ENCODE data around the gene FAT4.

The FAT4 gene, protein sequence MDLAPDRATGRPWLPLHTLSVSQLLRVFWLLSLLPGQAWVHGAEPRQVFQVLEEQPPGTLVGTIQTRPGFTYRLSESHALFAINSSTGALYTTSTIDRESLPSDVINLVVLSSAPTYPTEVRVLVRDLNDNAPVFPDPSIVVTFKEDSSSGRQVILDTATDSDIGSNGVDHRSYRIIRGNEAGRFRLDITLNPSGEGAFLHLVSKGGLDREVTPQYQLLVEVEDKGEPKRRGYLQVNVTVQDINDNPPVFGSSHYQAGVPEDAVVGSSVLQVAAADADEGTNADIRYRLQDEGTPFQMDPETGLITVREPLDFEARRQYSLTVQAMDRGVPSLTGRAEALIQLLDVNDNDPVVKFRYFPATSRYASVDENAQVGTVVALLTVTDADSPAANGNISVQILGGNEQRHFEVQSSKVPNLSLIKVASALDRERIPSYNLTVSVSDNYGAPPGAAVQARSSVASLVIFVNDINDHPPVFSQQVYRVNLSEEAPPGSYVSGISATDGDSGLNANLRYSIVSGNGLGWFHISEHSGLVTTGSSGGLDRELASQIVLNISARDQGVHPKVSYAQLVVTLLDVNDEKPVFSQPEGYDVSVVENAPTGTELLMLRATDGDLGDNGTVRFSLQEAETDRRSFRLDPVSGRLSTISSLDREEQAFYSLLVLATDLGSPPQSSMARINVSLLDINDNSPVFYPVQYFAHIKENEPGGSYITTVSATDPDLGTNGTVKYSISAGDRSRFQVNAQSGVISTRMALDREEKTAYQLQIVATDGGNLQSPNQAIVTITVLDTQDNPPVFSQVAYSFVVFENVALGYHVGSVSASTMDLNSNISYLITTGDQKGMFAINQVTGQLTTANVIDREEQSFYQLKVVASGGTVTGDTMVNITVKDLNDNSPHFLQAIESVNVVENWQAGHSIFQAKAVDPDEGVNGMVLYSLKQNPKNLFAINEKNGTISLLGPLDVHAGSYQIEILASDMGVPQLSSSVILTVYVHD (N-terminal part only)

DNA sequence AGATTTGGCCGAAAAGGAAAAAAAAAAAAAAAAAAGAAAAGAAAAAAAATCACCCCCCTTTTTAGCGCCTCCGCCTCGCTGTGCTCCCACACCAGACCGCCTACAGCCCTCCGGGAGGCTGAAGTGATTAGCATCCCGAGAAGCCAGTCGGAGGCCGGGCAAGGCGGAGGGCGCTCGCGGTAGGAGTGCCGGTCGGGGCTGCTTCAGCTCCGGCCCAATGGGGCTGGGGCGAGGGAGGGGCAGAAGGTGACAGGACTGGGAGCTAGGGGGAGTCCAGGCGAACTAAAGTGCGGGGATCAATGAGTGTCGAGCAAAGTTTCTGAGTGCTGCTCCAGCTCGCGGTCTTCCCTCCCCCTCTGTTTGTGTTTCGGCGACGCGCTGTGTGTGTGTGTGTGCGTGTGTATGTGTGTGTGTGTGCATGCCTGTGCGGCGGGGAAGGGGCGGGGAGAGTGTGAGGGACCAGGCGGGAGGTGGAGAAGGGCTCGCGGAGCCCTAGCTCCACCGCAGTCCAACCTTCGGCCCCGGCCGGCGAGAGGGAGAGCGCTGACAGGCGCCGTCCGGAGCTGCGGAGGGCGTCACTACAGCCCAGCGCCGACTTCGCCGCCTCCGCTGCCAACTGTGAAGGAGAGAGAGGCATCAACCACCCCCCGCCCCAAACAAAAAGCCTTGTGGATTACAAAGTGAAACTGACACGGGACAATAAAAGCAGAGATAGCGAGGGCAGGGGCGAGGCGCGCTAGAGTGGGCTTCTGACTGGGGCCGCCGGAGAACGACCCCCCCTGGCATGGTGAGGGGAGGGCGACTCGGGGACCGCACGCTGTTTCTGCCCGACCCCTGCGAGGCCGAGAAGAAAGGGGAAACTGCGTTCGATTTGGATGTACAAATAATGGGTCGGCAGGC, at the start of gene FAT4:
Gene FAT4 (plus strand): TSS at position 280 of the 900 bp plus-strand sequence. CDS start 1,457 bp downstream, outside the sequence.
- H3K9me3 ChIP-seq (ENCODE audit: control insufficient read depth, low read length): no peaks in the 10 kb centered on the region
- peaks cover 9% of the 10 kb centered on the region for H3K79me2 ChIP-seq
- peak within 1 kb of the TSS; percentile 17 for H3K9ac ChIP-seq
- TF ChIP-seq, protein P1, sequence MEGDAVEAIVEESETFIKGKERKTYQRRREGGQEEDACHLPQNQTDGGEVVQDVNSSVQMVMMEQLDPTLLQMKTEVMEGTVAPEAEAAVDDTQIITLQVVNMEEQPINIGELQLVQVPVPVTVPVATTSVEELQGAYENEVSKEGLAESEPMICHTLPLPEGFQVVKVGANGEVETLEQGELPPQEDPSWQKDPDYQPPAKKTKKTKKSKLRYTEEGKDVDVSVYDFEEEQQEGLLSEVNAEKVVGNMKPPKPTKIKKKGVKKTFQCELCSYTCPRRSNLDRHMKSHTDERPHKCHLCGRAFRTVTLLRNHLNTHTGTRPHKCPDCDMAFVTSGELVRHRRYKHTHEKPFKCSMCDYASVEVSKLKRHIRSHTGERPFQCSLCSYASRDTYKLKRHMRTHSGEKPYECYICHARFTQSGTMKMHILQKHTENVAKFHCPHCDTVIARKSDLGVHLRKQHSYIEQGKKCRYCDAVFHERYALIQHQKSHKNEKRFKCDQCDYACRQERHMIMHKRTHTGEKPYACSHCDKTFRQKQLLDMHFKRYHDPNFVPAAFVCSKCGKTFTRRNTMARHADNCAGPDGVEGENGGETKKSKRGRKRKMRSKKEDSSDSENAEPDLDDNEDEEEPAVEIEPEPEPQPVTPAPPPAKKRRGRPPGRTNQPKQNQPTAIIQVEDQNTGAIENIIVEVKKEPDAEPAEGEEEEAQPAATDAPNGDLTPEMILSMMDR (IDR thresholded peaks at IDR 0.05): peak; percentile 25
- peak within 1 kb of the TSS; percentile 95 for H3K4me2 ChIP-seq (ENCODE audit: low read length)
- no peaks in the 10 kb centered on the region for H3K36me3 ChIP-seq (ENCODE audit: control insufficient read depth, insufficient read depth, low read length)
- peaks cover 17% of the 10 kb centered on the region for H3K4me1 ChIP-seq
- H3K27ac ChIP-seq: peak within 1 kb of the TSS; percentile 78
- H2AFZ ChIP-seq: peak within 1 kb of the TSS; percentile 87
- H3K4me3 ChIP-seq (ENCODE audit: low read depth, low read length): peak within 1 kb of the TSS; percentile 84
- H3K27me3 ChIP-seq (ENCODE audit: control insufficient read depth, insufficient read depth, low read length): no peaks in the 10 kb centered on the region

DNA sequence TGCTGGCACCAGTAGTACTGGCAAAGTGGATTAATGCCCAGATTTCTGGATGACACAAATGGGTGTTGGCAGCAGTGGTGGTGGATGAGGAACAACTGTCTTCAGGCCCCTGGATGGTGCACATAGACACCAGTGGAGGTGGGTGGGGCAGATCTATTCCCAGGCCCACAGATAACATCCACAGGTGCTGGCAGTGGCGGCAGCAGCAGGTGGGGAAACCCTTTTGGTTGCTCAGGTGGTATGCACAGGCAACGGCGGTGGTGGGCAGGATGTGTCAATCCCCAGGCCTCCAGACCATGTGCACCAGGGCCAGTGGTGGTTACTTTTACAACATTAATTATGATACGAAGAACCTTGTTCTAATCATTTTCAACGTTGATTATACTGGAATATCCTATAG, 48.9 kb upstream of the FAT4 start:
- no peak overlapping the region for H3K9ac ChIP-seq
- H3K27me3 ChIP-seq (ENCODE audit: control insufficient read depth, insufficient read depth, low read length): no peaks in the 10 kb centered on the region
- H3K4me2 ChIP-seq (ENCODE audit: low read length): no peak overlapping the region
- no peaks in the 10 kb centered on the region for H3K36me3 ChIP-seq (ENCODE audit: control insufficient read depth, insufficient read depth, low read length)
- no peak overlapping the region for H3K27ac ChIP-seq
- no peak overlapping the region for H3K4me3 ChIP-seq (ENCODE audit: low read depth, low read length)
- no peak overlapping the region for H2AFZ ChIP-seq
- no peaks in the 10 kb centered on the region for H3K79me2 ChIP-seq
- no peaks in the 10 kb centered on the region for H3K4me1 ChIP-seq
- TF ChIP-seq, protein P1 (IDR thresholded peaks at IDR 0.05): no peak
- no peaks in the 10 kb centered on the region for H3K9me3 ChIP-seq (ENCODE audit: control insufficient read depth, low read length)

DNA sequence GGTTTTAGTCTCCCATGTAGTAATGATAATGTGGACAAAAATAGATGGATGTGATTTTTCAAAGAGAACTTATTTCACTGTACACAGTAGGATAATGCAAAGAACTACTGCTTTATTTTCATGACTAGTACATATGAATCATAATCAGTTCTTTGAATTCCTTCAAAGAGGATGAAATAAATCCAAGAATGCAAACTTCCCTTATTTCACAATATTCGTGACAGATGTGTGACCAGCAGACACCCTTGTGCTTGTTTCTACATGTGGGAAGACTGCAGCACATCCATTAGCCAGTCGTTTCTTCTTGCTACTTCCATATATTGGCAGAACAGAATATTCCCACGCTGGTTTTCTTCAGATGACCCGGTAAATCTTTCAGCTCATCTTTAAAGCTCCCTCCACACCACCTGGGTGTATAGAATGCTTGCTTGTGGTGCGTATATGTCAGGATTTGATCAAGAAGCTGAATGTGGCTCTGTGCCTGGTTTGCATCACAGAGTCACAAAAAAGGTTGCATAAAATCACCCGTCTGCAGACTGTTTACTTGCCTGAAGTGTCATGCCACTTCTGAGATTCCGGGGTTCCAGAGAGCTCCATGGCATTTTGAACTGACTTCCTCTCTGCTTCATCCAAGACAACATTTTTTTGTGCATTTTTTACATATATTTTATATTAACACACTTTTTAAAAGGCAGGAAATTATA, 47.7 kb upstream of the FAT4 start:
- H3K27me3 ChIP-seq (ENCODE audit: control insufficient read depth, insufficient read depth, low read length): no peaks in the 10 kb centered on the region
- TF ChIP-seq, protein P1 (IDR thresholded peaks at IDR 0.05): no peak
- no peaks in the 10 kb centered on the region for H3K36me3 ChIP-seq (ENCODE audit: control insufficient read depth, insufficient read depth, low read length)
- H3K9me3 ChIP-seq (ENCODE audit: control insufficient read depth, low read length): no peaks in the 10 kb centered on the region
- H3K27ac ChIP-seq: no peak overlapping the region
- no peaks in the 10 kb centered on the region for H3K79me2 ChIP-seq
- H3K4me3 ChIP-seq (ENCODE audit: low read depth, low read length): no peak overlapping the region
- no peak overlapping the region for H3K4me2 ChIP-seq (ENCODE audit: low read length)
- H3K4me1 ChIP-seq: no peaks in the 10 kb centered on the region
- H3K9ac ChIP-seq: no peak overlapping the region
- H2AFZ ChIP-seq: no peak overlapping the region

DNA sequence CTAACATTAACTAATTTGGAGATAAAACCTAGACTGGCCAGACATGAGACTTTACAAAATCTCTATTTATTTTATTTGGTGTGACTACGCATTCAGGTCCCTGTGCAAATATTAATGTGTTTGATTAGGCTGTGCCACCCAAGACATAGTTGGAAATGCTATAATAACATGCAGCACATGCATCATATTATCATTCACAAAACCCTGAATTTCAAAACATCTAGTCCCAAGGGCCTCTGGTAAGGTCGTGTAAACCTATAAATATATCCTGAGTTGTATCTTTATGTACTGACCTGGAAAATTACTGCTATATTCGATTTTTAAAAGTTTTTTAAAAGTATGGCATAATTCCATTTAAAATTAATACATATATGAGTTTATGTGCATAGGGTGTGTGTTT, 47.1 kb upstream of the FAT4 start:
- no peak overlapping the region for H3K4me2 ChIP-seq (ENCODE audit: low read length)
- TF ChIP-seq, protein P1 (IDR thresholded peaks at IDR 0.05): no peak
- H2AFZ ChIP-seq: no peak overlapping the region
- no peak overlapping the region for H3K27ac ChIP-seq
- H3K4me3 ChIP-seq (ENCODE audit: low read depth, low read length): no peak overlapping the region
- H3K9me3 ChIP-seq (ENCODE audit: control insufficient read depth, low read length): no peaks in the 10 kb centered on the region
- H3K79me2 ChIP-seq: no peaks in the 10 kb centered on the region
- H3K36me3 ChIP-seq (ENCODE audit: control insufficient read depth, insufficient read depth, low read length): no peaks in the 10 kb centered on the region
- H3K4me1 ChIP-seq: no peaks in the 10 kb centered on the region
- H3K9ac ChIP-seq: no peak overlapping the region
- H3K27me3 ChIP-seq (ENCODE audit: control insufficient read depth, insufficient read depth, low read length): no peaks in the 10 kb centered on the region

All from parathyroid adenoma (tissue), 2 donors.